GM21360 (cell line): Measurements from ENCODE around the gene CAPN3.

Experiments
- ATAC-seq: cut with Tn5 transposase; IDR thresholded peaks from one replicate; pipeline ENCODE4 v1.9.1; 2021; ENCODE audit warnings: mild to moderate bottlenecking, moderate library complexity; ENCODE audit not compliant: unreplicated experiment

Gene CAPN3

GRCh38 chr15:42355291-42355690, 4.0 kb upstream of the CAPN3 start:
- ATAC-seq = no peak

DNA sequence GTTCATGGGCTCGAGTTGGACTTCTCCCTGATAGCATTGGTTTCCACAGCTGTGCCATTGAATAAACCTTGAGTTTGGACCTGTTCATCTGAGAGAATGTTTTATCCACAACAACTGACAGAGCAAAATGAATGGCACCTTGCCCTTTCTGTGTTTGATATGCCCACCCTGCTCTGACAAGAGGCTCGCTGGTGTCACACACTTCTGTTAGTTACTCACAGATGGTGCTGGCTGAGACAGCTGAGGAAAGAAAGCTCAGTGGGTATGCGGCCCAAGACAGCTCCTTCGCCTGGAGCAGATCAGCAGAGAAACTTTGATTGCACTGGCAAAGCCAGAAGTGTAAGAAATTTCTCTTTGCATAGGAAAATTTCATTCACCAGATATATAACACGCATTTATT, 2.5 kb upstream of the CAPN3 start:
- no peak for ATAC-seq

GRCh38 chr15:42358141-42358540, 1.2 kb upstream of the CAPN3 start:
- no peak for ATAC-seq

- no peak for ATAC-seq
These were observed 684 bp downstream of the CAPN3 start for GRCh38 chr15:42359985-42360384.

DNA sequence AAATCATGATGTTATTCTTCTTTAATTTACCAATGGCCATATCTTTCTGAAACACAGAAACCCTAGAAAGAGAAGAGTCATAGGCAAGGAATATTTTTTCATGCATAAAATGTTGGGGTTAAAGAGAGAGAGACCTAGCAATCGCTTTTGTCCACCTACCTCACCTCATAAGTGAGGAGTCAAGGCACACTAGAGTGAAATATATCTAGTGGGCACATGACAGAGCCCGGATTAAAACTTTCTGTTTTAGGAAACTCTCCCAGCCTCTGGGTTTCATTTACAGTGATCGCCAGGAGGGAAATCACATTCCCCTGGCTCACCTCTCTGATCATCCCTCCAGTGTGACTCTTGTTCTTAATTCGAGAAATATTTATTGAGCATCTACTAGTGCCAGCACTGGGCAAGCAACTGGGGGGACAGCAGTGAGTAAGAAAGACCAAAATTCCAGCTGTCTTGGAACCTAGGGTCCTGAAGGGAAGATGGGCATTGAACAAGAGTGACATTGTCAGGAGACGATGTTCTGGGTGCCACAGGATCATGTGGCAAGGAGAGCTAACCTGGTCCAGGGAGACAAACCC, 1.3 kb downstream of the CAPN3 start:
- ATAC-seq = no peak

DNA sequence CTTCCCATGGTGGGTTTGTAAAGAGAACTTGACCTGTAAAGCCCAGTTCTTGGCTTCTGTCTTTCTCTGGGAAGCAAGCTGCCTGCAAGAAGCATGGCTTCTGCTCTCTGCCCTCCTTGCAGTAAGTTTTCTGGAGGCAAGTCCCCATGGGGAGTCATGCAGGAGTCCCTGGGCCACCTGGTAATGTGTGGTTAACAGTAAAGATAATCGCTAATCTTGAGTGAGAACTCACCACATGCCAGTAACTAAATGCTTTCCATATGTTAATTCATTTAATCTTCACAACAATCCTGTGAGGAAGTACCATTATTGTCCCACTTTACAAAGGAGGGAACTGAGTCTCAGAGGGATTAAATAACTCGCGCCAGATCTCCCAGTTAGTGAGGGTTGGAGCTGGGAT, 4.2 kb downstream of the CAPN3 start:
- no peak for ATAC-seq

DNA sequence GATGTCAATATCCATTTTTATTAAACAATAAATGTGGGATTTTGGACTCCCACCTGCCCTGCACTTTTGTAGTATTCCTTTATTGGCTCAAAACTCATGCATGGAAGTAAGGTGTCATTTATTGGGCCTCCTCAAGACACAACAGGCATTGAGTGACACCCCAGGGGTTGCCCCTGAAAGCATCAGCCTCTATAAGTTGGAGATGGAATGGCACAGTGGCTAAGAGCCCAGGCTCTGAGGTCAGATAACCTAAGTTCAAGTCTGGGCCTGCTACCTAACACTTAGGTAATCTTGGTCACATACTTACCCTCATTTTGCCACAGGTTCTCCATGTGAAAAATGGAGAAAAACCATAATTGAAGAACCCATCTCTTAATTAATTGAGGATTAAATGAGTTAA, 4.6 kb downstream of the CAPN3 start:
- ATAC-seq = no peak

GRCh38 chr15:42364529-42364928, 5.2 kb downstream of the CAPN3 start:
- ATAC-seq = no peak

DNA sequence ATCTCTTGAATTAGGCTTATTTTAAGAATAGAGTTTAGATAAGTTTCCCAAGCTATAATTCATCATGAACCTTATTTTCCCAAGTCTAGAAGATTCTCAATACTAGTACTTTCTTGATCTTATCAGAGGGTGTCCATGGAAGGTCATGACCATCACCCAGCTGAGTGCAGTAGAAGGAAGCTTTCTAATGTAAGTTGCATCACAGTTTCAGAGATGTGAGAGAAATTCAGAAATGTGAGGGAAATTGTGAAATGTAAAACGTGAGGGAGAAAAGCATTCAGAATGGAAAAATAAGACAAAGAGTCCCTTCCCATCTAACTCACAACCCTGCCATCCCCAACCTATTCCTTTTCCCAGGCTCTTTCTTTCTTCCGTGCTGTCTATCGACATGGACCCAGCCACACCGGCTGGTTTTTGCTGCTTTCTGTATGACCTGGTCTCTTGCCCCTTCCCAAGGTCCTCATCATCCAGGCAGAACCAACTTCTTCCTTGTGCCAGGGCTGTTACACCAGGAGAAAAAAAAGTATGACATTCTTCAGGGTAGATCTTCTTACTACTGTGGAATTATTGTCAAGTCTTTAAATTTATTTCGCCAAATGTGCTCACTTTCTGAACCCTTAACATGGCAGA, 6.7 kb downstream of the CAPN3 start:
- no peak for ATAC-seq

- no peak for ATAC-seq
These were observed 7.7 kb downstream of the CAPN3 start for GRCh38 chr15:42367041-42367440.

DNA sequence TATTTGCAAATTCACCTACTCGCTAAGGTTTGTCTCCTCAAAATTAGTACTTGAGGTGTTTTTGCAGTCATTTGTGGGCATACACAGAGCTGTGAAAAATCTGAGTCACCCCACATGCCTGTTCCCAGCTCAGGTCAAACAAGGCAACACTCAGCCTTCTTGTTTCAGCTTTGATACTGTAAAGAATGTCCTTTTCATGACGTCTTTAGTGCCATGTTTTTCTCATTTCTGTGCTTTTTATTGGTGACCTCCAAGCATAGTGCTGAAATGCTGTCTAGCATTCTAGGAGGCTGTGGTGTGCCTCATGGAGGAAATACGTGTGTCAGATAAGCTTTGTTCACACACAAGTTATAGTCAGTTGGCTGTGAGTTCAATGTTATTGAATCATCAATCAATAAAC, 8.8 kb downstream of the CAPN3 start:
- ATAC-seq = no peak

GRCh38 chr15:42371096-42371495, 11.8 kb downstream of the CAPN3 start:
- ATAC-seq = no peak

- no peak for ATAC-seq
These were observed 14.0 kb downstream of the CAPN3 start for GRCh38 chr15:42373274-42373673.

DNA sequence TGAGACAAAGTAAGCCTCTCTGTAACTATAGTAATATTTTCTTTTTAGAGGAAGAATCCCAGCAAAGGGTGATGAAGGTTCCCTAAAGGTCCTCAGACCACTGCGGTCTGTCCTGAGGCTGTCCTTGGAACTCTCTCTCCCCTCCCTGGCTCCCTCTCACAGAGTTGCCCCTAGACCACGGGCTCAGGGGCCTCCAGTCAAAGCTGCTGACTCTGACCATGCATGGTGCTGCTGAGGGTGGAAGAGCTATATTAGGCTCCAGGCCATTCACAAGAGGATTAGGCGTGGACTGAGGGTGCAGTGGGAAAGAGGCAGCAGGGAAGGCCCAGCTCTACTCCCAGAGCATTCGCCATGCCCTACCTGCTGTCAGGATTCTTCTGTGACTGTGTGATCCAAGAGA, 14.6 kb downstream of the CAPN3 start:
- no peak for ATAC-seq

DNA sequence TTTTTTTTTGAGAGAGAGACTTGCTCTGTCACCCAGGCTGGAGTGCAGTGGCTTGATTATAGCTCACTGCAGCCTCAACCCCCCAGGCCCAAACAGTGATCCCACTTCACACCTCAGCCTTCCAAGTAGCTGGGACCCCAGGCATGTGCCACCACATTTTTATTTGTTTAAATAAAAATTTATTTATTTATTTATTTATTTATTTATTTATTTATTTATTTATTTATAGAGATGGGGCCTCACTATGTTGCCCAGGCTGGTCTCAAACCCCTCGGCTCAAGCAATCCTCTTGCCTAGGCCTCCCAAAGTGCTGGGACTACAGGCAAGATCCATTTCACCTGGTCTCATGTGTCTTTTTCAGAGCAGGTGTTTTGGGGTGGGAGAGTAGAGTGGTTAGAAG, 15.5 kb downstream of the CAPN3 start:
- no peak for ATAC-seq

DNA sequence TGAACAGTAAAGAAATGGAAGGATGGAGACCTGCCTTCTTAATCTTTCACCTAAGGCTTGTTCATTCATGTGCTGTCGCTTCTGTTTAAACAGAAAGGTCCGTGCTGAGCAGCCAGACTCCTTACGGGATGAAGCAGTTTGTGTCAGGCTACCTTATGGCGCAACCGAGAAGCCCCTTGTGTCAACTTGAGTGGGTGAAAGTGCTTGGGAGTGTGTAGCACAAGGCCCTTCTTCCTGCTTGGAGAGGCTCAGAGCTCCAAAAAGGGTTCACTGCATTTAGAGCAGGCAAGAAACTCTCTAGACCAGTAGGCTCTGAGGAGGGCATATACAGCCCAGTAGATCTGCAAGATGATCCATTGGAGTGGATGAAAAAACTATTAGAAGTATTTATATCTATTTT, 16.0 kb downstream of the CAPN3 start:
- no peak for ATAC-seq

DNA sequence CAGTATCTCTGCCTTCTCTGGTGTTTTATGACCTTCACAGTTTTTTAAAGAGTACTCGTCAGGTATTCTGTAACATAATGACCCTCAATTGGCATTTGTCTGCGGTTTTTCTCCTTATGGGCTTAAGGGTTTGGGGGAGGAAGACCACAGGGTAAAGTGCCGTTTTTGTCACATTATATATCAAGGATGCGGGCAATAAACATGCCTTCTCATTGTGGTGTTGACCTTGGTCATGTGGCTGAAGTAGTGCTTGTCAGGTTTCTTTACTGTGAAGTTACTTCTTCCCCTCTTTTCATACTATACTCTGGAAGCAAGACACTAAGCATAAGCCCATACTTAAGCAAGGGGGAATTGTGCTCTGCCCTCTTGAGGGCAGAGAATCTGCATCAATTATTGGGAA, 16.6 kb downstream of the CAPN3 start:
- no peak for ATAC-seq

GRCh38 chr15:42378011-42378410, 18.7 kb downstream of the CAPN3 start:
- no peak for ATAC-seq

DNA sequence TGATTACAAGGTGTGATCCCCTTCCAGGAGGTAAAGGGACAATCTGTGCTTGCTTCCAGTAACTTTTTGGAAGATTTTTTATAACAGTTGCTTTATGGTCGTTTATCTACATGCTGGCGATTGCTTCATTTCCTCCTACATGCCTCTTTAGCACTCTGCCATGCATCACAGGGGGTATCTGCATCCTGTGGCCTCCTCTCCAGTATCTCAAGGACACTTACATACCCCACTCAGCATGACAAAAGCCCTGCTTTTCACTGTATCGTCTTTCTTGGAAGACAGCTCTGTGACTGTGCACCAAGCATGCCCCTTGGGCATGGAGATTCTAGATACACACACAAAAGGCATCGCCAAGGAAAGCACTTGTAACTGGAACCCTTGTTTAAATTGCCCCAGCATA, 25.3 kb downstream of the CAPN3 start:
- ATAC-seq = no peak

DNA sequence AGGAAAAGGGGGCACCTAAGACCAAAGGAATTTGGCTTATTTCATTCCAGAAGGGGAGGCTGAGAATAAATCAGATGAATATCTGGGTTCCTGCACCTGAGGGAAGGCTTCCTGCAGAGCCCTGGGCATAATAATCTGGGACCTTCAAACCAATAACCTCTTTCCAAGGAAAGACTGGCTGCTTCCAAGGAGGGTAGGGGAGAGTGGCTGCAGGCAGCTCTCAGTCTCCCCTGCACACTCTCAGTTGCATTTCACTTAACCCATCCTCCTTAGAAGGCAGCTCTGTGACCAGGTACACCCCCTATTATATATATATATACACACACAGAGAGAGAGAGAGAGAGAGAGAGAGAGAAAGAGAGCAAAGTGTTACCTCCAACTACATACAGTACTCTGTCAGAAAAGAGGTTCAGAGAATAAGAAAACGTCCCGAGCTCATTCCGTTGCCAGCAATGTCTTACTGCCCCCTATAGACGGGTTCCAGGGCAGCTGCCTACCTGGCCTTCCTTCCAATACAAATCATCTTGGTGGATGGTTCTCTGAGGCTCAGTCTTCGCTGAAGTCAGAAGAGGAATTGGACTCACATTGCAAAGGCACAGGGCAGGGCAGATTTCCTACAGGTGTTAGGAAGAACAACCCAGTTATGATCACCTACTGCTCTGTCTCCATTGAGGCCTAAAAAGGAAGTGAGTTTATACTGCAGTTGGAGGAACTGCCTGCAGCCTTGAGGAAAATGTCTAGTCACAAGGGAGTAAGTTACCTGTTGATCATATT, 26.1 kb downstream of the CAPN3 start:
- ATAC-seq = no peak

GRCh38 chr15:42385980-42386700, 26.8 kb downstream of the CAPN3 start:
- ATAC-seq = no peak

- no peak for ATAC-seq
These were observed 28.3 kb downstream of the CAPN3 start for GRCh38 chr15:42387603-42388002.
